Measurements from ENCODE around the gene NGDN. TPM values are rescaled to one million over a fixed set of nuclear protein-coding genes. Genes with fewer than 3 reads are reported as not detected.
"Not testable (repeated sequence)": the region's sequence is repeated elsewhere in the genome, so short reads cannot be mapped to it uniquely, and the experiment has no call there.

Gene NGDN
- total and polyA plus RNA-seq, 2 of the 8 experiments (the other 6 are each of a cell fraction or from before 2014, with no cell fraction given) = 39.8 to 48.8 TPM

DNA sequence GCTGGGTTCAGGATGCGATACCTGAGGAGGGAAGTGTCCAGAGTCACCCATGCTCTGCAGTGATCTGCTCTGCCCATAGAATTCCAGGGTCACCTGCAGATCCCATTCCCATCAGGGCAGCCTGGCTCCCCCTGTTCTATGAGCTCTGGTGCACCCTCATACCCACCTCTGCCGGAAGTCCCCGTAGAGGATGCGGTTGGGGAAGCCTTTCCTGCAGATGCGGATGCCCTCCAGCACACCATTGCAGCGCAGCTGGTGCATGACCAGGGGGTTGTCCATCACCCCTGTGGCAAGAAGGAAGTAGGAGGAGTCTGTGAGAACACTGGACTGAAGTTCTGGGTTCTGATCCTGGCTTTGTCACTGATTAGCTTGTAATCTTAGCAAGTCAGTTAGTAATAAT lies 43.7 kb upstream of the NGDN start:
- H3K36me3 ChIP-seq (ENCODE audit: control insufficient read depth in 2 of 4, insufficient read depth in 4 of 4, low read length in 3 of 4); H3K23me2 ChIP-seq (ENCODE audit: low read depth, low read length); H3K79me2 ChIP-seq (ENCODE audit: control insufficient read depth in 1 of 2, insufficient read depth in 2 of 2, low read length in 2 of 2); H3K4me3 ChIP-seq (ENCODE audit: extremely low read depth in 1 of 4, insufficient read depth in 2 of 4, low read depth in 3 of 4, low read length in 4 of 4); H2BK120ac ChIP-seq (replicated peaks; ENCODE audit: low read depth, low read length); H3K27ac ChIP-seq (ENCODE audit: low read depth, low read length); H2BK15ac ChIP-seq (ENCODE audit: low read length); H3K79me1 ChIP-seq (ENCODE audit: low read depth, low read length); H2BK5ac ChIP-seq (ENCODE audit: low read depth, low read length); FAIRE-seq; H2AFZ ChIP-seq (ENCODE audit: low read length); H3K27me3 ChIP-seq (replicated peaks in 1 of 4; ENCODE audit: control insufficient read depth in 3 of 4, extremely low read depth in 1 of 4, insufficient read depth in 3 of 4, low read length in 3 of 4); H2BK12ac ChIP-seq (ENCODE audit: low read depth, low read length); H2AK5ac ChIP-seq (ENCODE audit: low read depth, low read length); H4K5ac ChIP-seq (ENCODE audit: insufficient read length, low read depth, low read length); H4K91ac ChIP-seq (replicated peaks; ENCODE audit: insufficient read length, low read length); H3K4me2 ChIP-seq (ENCODE audit: insufficient read depth in 1 of 2, low read depth in 2 of 2, low read length in 2 of 2); H3K18ac ChIP-seq (ENCODE audit: extremely low read depth, low read length); H3K23ac ChIP-seq (ENCODE audit: insufficient read length); H3K9ac ChIP-seq (replicated peaks in 1 of 4; ENCODE audit: extremely low read depth in 1 of 4, low read depth in 3 of 4, low read length in 3 of 4); H3K9me3 ChIP-seq (ENCODE audit: insufficient read depth in 2 of 2, low read depth in 1 of 2, low read length in 1 of 2); H4K8ac ChIP-seq (ENCODE audit: extremely low read depth, insufficient read depth, low read length); H3K14ac ChIP-seq (ENCODE audit: insufficient read length); DNase-seq (ENCODE audit: low read depth in 1 of 2, low spot score in 2 of 2); H2BK20ac ChIP-seq (ENCODE audit: low read length); H3K4me1 ChIP-seq (replicated peaks in 1 of 4; ENCODE audit: control insufficient read depth in 3 of 4, insufficient read depth in 4 of 4, low read length in 3 of 4); H3K4ac ChIP-seq (replicated peaks; ENCODE audit: insufficient read length, low read depth, low read length); H3K56ac ChIP-seq (replicated peaks; ENCODE audit: insufficient read length, low read depth, low read length); H4K20me1 ChIP-seq (replicated peaks in 1 of 2; ENCODE audit: control insufficient read depth in 1 of 2, insufficient read depth in 2 of 2, low read length in 2 of 2): not testable (repeated sequence)
- POLR2A ChIA-PET (ENCODE audit: partially characterized antibody) = interaction anchor here (1.0 kb wide), 1 partner anchor 368 kb away, joined by 3 read pairs; no protein-coding TSS in a partner anchor
- CTCF ChIA-PET (ENCODE audit: partially characterized antibody) = interaction anchor here (0.9 to 2.7 kb wide), 5 partner anchors 10 to 46 kb away, joined by 3 to 12 read pairs (median 5); partner anchors contain the start of gene MYH7
- 89% methylated on average over 6 of the region's 6 CpGs; no CpG with 5 or more reads in 1 of the 2 experiments for WGBS, 2 experiments (ENCODE audit: extremely low coverage in 1 of 2, insufficient coverage in 1 of 2, insufficient read length in 1 of 2, insufficient replicate concordance in 2 of 2, low coverage in 1 of 2, low lambda C conversion rate in 2 of 2, missing lambda C conversion rate in 1 of 2)
